Trophoblast cell (in vitro differentiated cells and primary cell): ENCODE data around the gene PLRG1.
"Not testable (repeated sequence)": the region's sequence is repeated elsewhere in the genome, so short reads cannot be mapped to it uniquely, and the experiment has no call there.

Experiments
- DNase-seq, 2 donors: peaks; one replicate each; pipeline ENCODE4 v3.0.0-alpha.2; 2016
- H2AFZ ChIP-seq: 2 replicates; pipeline ENCODE4 v1.6.1; 2013; ENCODE audit warnings: low read length, moderate library complexity, mild to moderate bottlenecking; ENCODE audit not compliant: insufficient read depth, poor library complexity
- H2AK5ac ChIP-seq: 2 replicates; pipeline ENCODE4 v1.6.1; 2013; ENCODE audit warnings: mild to moderate bottlenecking, low read length
- H2BK120ac ChIP-seq: 2 replicates; pipeline ENCODE4 v1.6.1; 2013; ENCODE audit warnings: low read length, mild to moderate bottlenecking, moderate library complexity; ENCODE audit not compliant: insufficient read depth, poor library complexity
- H2BK12ac ChIP-seq: 2 replicates; pipeline ENCODE4 v1.6.1; 2013; ENCODE audit warnings: mild to moderate bottlenecking, low read length, moderate library complexity
- H2BK5ac ChIP-seq: 2 replicates; pipeline ENCODE4 v1.6.1; 2013; ENCODE audit warnings: low read length, low read depth, moderate library complexity, mild to moderate bottlenecking; ENCODE audit not compliant: poor library complexity
- H3K14ac ChIP-seq: 2 replicates; pipeline ENCODE4 v1.6.1; 2013; ENCODE audit warnings: mild to moderate bottlenecking, low read length
- H3K18ac ChIP-seq: 2 replicates; pipeline ENCODE4 v1.6.1; 2013; ENCODE audit warnings: mild to moderate bottlenecking, low read length
- H3K23ac ChIP-seq: 2 replicates; pipeline ENCODE4 v1.6.1; 2013; ENCODE audit warnings: low read length
- H3K27ac ChIP-seq: 2 replicates; pipeline ENCODE4 v1.5.1; 2013; ENCODE audit warnings: low read depth, mild to moderate bottlenecking, inconsistent platforms, low read length, moderate library complexity
- H3K27me3 ChIP-seq: 2 replicates; pipeline ENCODE4 v1.6.1; 2013; ENCODE audit warnings: inconsistent platforms, mild to moderate bottlenecking, low read length, moderate library complexity; ENCODE audit not compliant: insufficient read depth
- H3K36me3 ChIP-seq, 2 experiments: 1 replicate in 1 of 2; 2 replicates in 1 of 2; pipeline ENCODE4 v1.6.1; 2013; ENCODE audit warnings: low read length in 2 of 2, mild to moderate bottlenecking in 2 of 2, moderate library complexity in 1 of 2; ENCODE audit not compliant: insufficient read depth in 2 of 2, control insufficient read depth in 1 of 2
- H3K4ac ChIP-seq: 2 replicates; pipeline ENCODE4 v1.6.1; 2013; ENCODE audit warnings: low read depth, mild to moderate bottlenecking, low read length, moderate library complexity
- H3K4me1 ChIP-seq, 2 experiments: 1 replicate in 1 of 2; 2 replicates in 1 of 2; pipeline ENCODE4 v1.6.1; 2013; ENCODE audit warnings: low read length in 2 of 2, mild to moderate bottlenecking in 2 of 2, moderate library complexity in 1 of 2; ENCODE audit not compliant: insufficient read depth in 2 of 2, control insufficient read depth in 1 of 2
- H3K4me2 ChIP-seq: 2 replicates; pipeline ENCODE4 v1.6.1; 2013; ENCODE audit warnings: inconsistent platforms, mild to moderate bottlenecking, low read length, moderate library complexity
- H3K4me3 ChIP-seq: 2 replicates; pipeline ENCODE4 v1.5.1; 2013; ENCODE audit warnings: mild to moderate bottlenecking, low read depth, low read length, inconsistent platforms
- H3K79me1 ChIP-seq: one replicate; pipeline ENCODE4 v1.6.1; 2013; ENCODE audit warnings: low read length
- H3K79me2 ChIP-seq: 2 replicates; pipeline ENCODE4 v1.6.1; 2013; ENCODE audit warnings: low read length, mild to moderate bottlenecking; ENCODE audit not compliant: control insufficient read depth, insufficient read depth, poor library complexity
- H3K9ac ChIP-seq: 2 replicates; pipeline ENCODE4 v1.6.1; 2013; ENCODE audit warnings: mild to moderate bottlenecking, low read length
- H3K9me3 ChIP-seq: 2 replicates; pipeline ENCODE4 v1.6.1; 2013; ENCODE audit warnings: low read depth, mild to moderate bottlenecking, control low read depth, inconsistent platforms, low read length; ENCODE audit not compliant: insufficient read depth
- H4K12ac ChIP-seq: 2 replicates; pipeline ENCODE4 v1.6.1; 2013; ENCODE audit warnings: low read depth, mild to moderate bottlenecking, low read length, moderate library complexity
- H4K8ac ChIP-seq: 2 replicates; pipeline ENCODE4 v1.6.1; 2013; ENCODE audit warnings: low read depth, mild to moderate bottlenecking, low read length, moderate library complexity
- H4K91ac ChIP-seq: one replicate; pipeline ENCODE4 v1.6.1; 2013; ENCODE audit warnings: low read depth, mild to moderate bottlenecking, low read length, moderate library complexity
- WGBS: extraction: QIAGEN DNeasy Blood & Tissue Kit; methylation state at CpG from one replicate; pipeline ENCODE4 v1.1.7; 2013; ENCODE audit warnings: missing lambda C conversion rate; ENCODE audit not compliant: insufficient read length, insufficient coverage; ENCODE audit errors: extremely low coverage; 5-methylcytosine and 5-hydroxymethylcytosine counted together

The PLRG1 gene

DNA sequence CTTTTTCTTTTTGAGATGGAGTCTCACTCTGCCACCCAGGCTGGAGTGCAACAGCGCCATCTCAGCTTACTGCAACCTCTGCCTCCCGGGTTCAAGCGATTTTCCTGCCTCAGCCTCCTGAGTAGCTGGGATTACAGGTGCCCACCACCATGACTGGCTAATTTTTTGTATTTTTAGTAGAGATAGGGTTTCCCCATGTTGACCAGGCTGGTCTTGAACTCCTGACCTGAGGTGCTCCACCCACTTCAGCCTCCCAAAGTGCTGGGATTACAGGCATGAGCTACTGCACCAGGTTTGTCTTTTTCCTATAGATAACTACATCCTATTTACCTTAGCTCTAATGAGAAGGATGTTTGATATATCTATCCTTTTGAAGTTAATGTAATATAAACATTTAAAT is 44.1 kb upstream of the PLRG1 start:
- H4K8ac ChIP-seq, H3K79me1 ChIP-seq, DNase-seq, H3K9me3 ChIP-seq, H2AK5ac ChIP-seq, H3K23ac ChIP-seq, H3K4me2 ChIP-seq, H4K91ac ChIP-seq, H2BK120ac ChIP-seq, H3K27ac ChIP-seq, H3K4ac ChIP-seq, H3K79me2 ChIP-seq, H3K18ac ChIP-seq, H3K4me1 ChIP-seq, H3K9ac ChIP-seq, H4K12ac ChIP-seq, H2BK5ac ChIP-seq, H3K14ac ChIP-seq, H3K27me3 ChIP-seq, H2AFZ ChIP-seq, H3K36me3 ChIP-seq, H2BK12ac ChIP-seq, H3K4me3 ChIP-seq: not testable (repeated sequence)
- no CpG with 5 or more reads among the region's 3 CpGs for WGBS

DNA sequence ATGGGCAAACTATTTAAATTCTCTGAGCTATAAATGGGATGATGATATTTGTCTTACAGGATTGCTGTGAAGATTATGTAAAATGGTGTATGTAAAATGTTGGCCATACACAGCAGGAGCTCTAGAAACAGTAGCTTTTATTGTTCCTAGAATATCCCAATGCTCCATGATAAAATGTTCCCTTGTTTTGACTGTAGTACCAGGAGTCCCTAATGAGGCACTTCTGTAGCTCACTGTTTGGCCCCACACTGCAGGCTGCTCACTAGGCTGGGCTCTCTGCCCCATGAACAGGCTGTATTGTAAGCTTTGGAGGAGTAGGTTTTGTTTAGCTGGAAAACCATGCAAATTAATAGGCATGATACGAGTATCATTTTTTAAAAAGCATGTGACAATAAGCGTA is 43.7 kb upstream of the PLRG1 start:
- no peak overlapping the region for H3K23ac ChIP-seq
- no peak overlapping the region for H3K4ac ChIP-seq
- WGBS: no CpG with 5 or more reads among the region's 2 CpGs
- no peaks in the 10 kb centered on the region for H3K27me3 ChIP-seq
- H2AFZ ChIP-seq: no peak overlapping the region
- no peak overlapping the region for H3K4me2 ChIP-seq
- no peak overlapping the region for H2BK120ac ChIP-seq
- no peak overlapping the region for H2AK5ac ChIP-seq
- no peak overlapping the region for H4K8ac ChIP-seq
- no peaks in the 10 kb centered on the region for H3K79me1 ChIP-seq
- no peaks in the 10 kb centered on the region for H3K36me3 ChIP-seq
- no peak for DNase-seq
- no peak overlapping the region for H2BK12ac ChIP-seq
- no peaks in the 10 kb centered on the region for H3K9me3 ChIP-seq
- H3K4me1 ChIP-seq: no peaks in the 10 kb centered on the region
- no peak overlapping the region for H3K4me3 ChIP-seq
- no peak overlapping the region for H3K14ac ChIP-seq
- H3K18ac ChIP-seq: no peak overlapping the region
- H2BK5ac ChIP-seq: no peak overlapping the region
- H3K9ac ChIP-seq: no peak overlapping the region
- H4K91ac ChIP-seq: no peak overlapping the region
- no peaks in the 10 kb centered on the region for H3K79me2 ChIP-seq
- no peak overlapping the region for H4K12ac ChIP-seq
- no peak overlapping the region for H3K27ac ChIP-seq

DNA sequence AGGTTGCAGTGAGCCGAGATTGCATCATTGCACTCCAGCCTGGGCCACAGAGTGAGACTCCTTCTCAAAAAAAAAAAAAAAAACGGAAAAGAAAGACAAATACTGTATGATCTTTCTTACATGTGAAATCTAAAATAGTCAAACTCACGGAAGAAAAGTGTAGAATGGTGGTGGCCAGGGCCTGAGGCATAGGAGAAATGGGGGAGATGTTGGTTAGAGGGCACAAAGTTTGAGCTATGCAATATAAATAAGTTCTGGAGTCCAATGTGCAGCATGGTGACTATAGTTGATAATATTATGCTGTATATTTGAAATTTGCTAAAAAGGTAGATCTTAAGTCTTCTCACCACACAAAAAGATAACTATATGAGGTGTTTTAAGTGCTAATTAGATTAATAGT is 41.7 kb upstream of the PLRG1 start:
- Histone ChIP-seq H3K4me2 (no peak overlapping the region), H3K4me3 (no peak overlapping the region), H2BK12ac (no peak overlapping the region), H3K14ac (no peak overlapping the region), H4K8ac (no peak overlapping the region), H3K9ac (no peak overlapping the region), H3K9me3 (no peaks in the 10 kb centered on the region), H2AK5ac (no peak overlapping the region), H3K27ac (no peak overlapping the region), H3K79me2 (no peaks in the 10 kb centered on the region), H2BK5ac (no peak overlapping the region), H3K23ac (no peak overlapping the region), H4K12ac (no peak overlapping the region), H3K4me1 (no peaks in the 10 kb centered on the region), H3K79me1 (no peaks in the 10 kb centered on the region), H2BK120ac (no peak overlapping the region), H3K18ac (no peak overlapping the region), H2AFZ (no peak overlapping the region), H4K91ac (no peak overlapping the region), H3K36me3 (no peaks in the 10 kb centered on the region), H3K27me3 (no peaks in the 10 kb centered on the region), H3K4ac (no peak overlapping the region)
- no CpG with 5 or more reads among the region's 3 CpGs for WGBS
- no peak for DNase-seq

DNA sequence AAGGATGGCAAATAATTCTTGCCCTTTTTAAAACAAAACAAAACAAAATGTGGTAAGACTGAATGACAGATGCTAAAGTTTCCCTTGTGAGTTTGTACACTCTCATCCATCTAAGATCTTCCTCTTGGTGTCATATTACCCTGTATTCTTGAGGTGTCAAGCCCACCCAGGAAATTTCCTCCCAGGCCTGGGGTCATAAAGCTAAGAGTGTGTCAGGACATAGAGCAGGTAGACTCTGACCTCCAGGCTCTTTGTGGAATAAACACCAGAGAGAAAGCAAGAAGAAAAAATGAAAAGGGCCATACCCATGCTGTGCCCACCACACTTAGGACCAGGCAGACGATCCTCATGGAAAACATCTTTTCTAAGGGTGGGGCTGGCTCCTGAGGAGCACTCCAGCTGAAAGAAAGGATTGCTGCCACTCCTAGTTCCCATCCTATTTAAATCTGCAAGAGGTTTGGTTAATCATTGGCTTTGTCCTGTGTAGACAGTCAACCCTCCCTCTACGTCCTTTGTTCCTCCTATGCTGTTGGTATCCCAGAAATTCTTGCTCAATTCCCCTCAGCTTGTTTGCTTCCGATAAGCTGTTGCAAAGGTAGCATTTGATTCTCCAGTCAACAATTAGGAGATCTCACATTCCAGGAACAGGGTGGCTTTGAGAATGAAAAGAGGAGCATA is 40.3 kb upstream of the PLRG1 start, which contains the start of gene FGA:
Gene FGA, minus strand, starts transcription at position 414 of the 678 bp plus-strand sequence. Its CDS starts 55 bp downstream, at position 359.
- WGBS: no CpG with 5 or more reads among the region's 3 CpGs
- Histone ChIP-seq H3K4ac (no peak within 1 kb of the TSS), H3K4me1 (no peaks in the 10 kb centered on the region)

More for the DNA sequence above, 40.3 kb upstream of the PLRG1 start, which contains the start of gene FGA:
- no peak within 1 kb of the TSS for H2BK12ac ChIP-seq
- H4K12ac ChIP-seq: no peak within 1 kb of the TSS
- H2BK120ac ChIP-seq: no peak within 1 kb of the TSS
- no peaks in the 10 kb centered on the region for H3K79me1 ChIP-seq
- H3K79me2 ChIP-seq: no peaks in the 10 kb centered on the region
- no peak within 1 kb of the TSS for H3K18ac ChIP-seq
- no peak within 1 kb of the TSS for H4K91ac ChIP-seq
- H3K9ac ChIP-seq: no peak within 1 kb of the TSS
- no peak within 1 kb of the TSS for H3K27ac ChIP-seq
- no peak within 1 kb of the TSS for H2AK5ac ChIP-seq
- H3K27me3 ChIP-seq: no peaks in the 10 kb centered on the region
- H3K9me3 ChIP-seq: no peaks in the 10 kb centered on the region
- no peak within 1 kb of the TSS for H3K14ac ChIP-seq
- no peak within 1 kb of the TSS for H4K8ac ChIP-seq
- no peak within 1 kb of the TSS for H2AFZ ChIP-seq
- no peak within 1 kb of the TSS for H2BK5ac ChIP-seq
- no peak within 1 kb of the TSS for H3K4me3 ChIP-seq
- H3K36me3 ChIP-seq: no peaks in the 10 kb centered on the region
- H3K23ac ChIP-seq: no peak within 1 kb of the TSS
- H3K4me2 ChIP-seq: no peak within 1 kb of the TSS
- DNase-seq: no peak
